ENCODE measurements around the gene EFTUD2.

Gene EFTUD2

GRCh38 chr17:44894642-44895041 is 4.6 kb downstream of the EFTUD2 start:
- in situ Hi-C loops (cut with MboI; ENCODE audit: low sequenced_read_pairs), result no loop called here

DNA sequence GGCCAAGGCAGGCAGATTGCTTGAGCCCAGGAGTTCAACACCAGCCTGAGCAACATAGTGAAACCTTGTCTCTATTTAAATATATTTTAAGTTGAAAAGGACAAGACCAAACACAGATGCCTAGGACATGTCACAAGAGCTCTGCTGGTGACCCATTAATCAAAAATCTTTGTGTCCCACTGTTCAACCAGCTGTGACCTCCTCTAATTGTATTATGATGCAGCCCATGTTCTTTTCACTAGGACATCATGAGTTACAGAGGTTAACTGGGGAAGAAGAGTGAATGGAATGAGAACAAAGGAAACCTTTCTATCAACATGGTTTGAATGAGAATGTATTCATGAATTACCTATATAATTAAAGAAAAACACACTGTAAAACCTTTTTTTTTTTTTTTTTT is 7.0 kb downstream of the EFTUD2 start:
- in situ Hi-C loops (cut with MboI; ENCODE audit: low sequenced_read_pairs), result no loop called here

GRCh38 chr17:44889003-44889402 is 10.2 kb downstream of the EFTUD2 start:
- in situ Hi-C loops (cut with MboI; ENCODE audit: low sequenced_read_pairs), result no loop called here

GRCh38 chr17:44887971-44888954 is 11.0 kb downstream of the EFTUD2 start:
- in situ Hi-C loops (cut with MboI; ENCODE audit: low sequenced_read_pairs), result no loop called here

- in situ Hi-C loops (cut with MboI; ENCODE audit: low sequenced_read_pairs), result no loop called here
Observed at GRCh38 chr17:44887016-44887415, 12.2 kb downstream of the EFTUD2 start.

DNA sequence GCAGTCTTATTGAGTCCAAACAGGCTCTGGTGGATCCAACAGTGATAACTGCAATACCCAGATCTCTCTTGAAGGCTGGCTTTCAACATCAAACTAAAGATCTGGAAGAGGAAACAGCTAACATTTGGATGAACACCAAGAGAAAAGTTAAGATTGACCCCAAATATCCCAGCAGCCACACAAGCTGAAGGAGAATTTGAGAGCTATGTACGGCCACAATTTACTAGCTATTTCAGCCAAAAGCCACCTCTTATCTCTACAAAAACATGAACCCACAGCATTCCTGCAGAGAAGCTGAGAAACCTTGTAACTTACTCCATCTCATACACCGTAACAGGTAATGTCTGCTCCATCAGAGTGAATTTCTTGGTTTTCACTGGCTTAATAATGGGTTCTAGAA is 14.3 kb downstream of the EFTUD2 start:
- in situ Hi-C loops (cut with MboI; ENCODE audit: low sequenced_read_pairs), result no loop called here

DNA sequence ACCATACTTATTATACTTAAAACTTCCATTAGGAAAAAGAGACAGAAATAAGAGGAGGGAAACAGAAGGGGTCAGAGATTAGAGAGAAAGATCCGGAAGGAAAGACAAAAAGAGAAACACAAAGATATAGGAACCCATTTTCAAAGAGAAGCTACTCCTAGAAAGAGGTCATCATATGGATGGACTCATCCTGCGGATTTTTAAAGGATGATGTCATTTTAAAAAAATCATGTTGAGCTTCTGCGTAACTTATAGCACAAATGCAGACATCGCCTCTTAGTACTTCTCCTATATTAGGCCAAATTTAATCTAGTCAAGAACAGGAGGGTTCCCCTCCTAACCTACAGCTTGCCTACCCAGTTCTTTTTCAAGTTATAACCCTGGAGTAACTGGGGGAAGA is 18.1 kb downstream of the EFTUD2 start:
- in situ Hi-C loops (cut with MboI; ENCODE audit: low sequenced_read_pairs), result no loop called here

DNA sequence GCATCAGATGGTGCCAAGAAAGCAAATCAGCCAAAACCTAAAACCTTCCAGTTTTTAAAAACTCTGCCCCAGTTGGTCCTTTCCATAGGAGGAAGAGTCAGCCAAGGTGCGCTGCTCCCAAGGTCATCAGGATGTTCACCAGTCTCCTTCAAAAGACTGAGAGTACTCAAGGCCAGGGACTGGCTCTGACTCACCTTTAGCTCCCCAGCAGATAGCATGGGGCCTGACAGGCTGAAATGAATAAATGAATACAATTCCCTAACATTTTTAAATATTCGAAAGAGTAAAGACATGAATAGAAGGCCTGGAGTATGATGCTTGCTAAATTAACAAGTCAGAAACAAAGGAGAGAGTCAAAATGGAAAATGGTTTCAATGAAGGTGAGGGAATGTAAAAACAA is 19.2 kb downstream of the EFTUD2 start:
- in situ Hi-C loops (cut with MboI; ENCODE audit: low sequenced_read_pairs), result no loop called here

GRCh38 chr17:44879376-44879775 is 19.9 kb downstream of the EFTUD2 start:
- in situ Hi-C loops (cut with MboI; ENCODE audit: low sequenced_read_pairs), result no loop called here

DNA sequence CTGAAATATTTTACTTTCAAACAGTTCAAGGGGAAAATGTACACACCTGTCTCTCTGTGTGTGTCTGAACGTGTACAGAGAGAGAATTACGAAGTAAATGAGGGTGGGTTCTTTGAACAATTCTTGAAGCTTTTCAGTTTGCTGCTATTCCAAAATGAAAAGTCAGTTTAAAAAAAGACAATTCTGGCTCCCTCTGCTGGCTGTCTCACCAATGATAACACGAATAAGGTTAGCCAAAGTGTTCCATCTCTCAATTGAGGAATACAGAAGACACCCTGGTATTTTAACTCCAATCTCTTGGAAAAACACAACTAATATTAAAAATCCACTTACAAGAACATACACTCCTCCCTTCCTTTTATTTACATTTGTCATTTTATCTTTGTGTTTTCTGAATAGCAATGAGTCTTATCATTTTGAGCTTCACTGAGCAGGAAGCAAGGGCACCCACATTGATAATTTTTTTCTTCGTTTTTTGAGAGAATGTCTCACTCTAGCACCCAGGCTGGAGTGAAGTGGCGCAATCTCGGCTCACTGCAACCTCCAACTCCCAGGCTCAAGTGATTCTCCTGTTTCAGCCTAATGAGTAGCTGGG is 20.5 kb downstream of the EFTUD2 start:
- in situ Hi-C loops (cut with MboI; ENCODE audit: low sequenced_read_pairs), result no loop called here

- in situ Hi-C loops (cut with MboI; ENCODE audit: low sequenced_read_pairs), result no loop called here
Observed at GRCh38 chr17:44877121-44877520, 22.1 kb downstream of the EFTUD2 start.

DNA sequence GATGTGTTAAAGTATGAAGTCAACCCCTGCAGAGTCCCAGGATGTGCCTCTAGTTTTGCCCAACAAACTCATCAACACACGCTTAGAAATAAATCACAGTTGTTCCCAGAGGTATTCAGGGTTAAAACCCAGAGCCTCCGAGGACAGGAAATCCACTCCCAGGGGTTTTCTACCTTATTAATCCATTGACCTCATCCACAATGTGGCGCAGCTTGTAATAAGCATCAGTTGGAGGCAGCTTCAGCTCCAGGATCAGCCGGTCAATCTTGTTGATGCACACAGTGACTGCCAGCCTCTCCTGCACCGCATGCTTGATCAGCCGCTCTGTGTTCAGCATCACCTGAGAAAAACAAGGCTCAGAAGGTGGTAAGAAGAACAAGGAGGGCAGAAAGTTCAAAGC is 23.5 kb downstream of the EFTUD2 start:
- in situ Hi-C loops (cut with MboI; ENCODE audit: low sequenced_read_pairs), result no loop called here

DNA sequence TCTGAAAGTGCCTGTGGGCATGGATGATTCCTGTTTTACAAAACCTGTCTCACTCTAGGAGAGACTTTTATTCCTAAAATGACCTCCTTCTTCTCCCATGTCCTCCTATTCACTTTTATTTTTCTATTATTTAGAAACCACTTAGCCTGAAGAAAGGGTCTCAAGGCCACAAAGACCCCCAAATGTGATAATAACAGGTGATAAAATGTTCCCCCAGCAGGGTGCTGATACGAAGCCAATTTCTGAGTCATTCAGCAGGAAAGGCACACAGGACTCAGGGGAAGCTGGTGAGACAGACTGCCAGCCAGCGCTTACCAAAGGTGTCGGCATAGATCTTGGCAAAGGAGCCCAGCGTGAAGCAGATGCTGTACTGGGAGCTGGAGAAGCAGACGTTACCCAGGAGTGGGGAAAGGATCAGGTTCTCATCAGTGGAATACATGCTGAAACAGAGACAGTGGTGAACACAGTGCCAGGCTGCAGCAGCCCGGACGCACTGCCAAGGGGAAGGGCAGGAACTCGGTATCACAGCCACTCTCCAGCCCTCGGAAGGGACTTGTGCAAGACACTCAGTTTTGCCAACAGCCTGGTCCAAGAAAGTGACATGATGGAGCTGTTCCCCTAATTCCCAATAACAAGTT is 27.0 kb downstream of the EFTUD2 start:
- in situ Hi-C loops (cut with MboI; ENCODE audit: low sequenced_read_pairs), result no loop called here

- in situ Hi-C loops (cut with MboI; ENCODE audit: low sequenced_read_pairs), result no loop called here
Observed at GRCh38 chr17:44871556-44871955, 27.7 kb downstream of the EFTUD2 start.

GRCh38 chr17:44867841-44868240 is 31.4 kb downstream of the EFTUD2 start:
- in situ Hi-C loops (cut with MboI; ENCODE audit: low sequenced_read_pairs), result loop anchor here (5.0 kb wide), 1 partner anchor 86 kb away; no protein-coding TSS in a partner anchor

DNA sequence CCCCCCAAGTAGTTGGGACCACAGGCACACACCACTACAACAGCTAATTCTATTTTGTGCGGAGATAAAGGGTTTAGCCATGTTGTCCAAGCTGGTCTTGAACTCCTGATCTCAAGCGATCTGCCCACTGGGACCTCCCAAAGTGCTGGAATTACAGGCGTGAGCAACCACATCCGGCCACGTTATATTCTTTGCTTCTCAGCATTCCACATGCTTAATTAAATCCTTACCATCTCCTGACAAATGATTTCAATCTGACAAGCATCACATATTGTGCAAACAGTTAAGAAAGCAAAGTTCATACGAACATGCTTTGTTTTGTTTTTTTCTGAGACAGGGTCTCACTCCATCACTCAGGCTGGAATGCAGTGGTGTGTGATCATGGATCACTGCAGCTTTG is 33.3 kb downstream of the EFTUD2 start:
- in situ Hi-C loops (cut with MboI; ENCODE audit: low sequenced_read_pairs), result loop anchor here (5.0 kb wide), 1 partner anchor 84 kb away; no protein-coding TSS in a partner anchor

- in situ Hi-C loops (cut with MboI; ENCODE audit: low sequenced_read_pairs), result loop anchor here (5.0 kb wide), 1 partner anchor 83 kb away; no protein-coding TSS in a partner anchor
Observed at GRCh38 chr17:44865231-44865660, 34.0 kb downstream of the EFTUD2 start.

- in situ Hi-C loops (cut with MboI; ENCODE audit: low sequenced_read_pairs), result loop anchor here (5.0 kb wide), 1 partner anchor 83 kb away; no protein-coding TSS in a partner anchor
Observed at GRCh38 chr17:44864831-44865230, 34.4 kb downstream of the EFTUD2 start.

- in situ Hi-C loops (cut with MboI; ENCODE audit: low sequenced_read_pairs), result no loop called here
Observed at GRCh38 chr17:44863061-44863918, 36.0 kb downstream of the EFTUD2 start.

DNA sequence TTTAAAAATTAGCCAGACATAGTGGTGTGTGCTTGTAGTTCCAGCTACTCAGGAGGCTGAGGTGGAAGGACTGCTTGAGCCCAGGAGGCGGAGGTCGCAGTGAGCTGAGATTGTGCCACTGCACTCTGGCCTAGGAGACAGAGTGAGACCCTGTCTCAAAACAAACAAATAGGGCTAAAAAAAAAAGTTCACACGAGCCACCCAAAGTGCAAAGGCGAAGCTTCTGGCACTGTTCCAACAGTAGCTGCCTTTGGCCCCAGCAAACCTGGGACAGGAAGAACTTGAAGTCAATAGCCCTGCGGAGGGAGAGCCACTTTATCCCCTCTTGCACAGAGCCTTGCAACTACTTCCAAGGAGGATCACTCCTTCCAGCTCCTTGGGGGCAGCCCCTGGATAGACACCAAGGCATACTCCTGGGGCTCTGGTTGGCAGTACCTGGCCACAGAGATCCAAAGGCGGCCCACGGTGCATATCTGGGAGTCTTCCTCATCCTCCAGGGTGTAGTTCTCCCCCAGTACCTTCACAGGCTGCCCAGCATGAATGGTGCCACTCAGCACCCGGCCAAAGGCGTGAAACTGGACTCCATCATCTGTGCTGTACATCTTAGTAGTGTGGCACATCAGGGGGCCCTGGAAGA is 36.8 kb downstream of the EFTUD2 start:
- in situ Hi-C loops (cut with MboI; ENCODE audit: low sequenced_read_pairs), result no loop called here
